AG10803 (cell line): ENCODE results near the gene CHMP4B.

Experiments used
- DNase-seq: peaks from one replicate; pipeline ENCODE4 v3.0.0; 2010; ENCODE audit warnings: low read depth
- H3K4me3 ChIP-seq: 2 replicates; pipeline ENCODE4 v1.5.1; 2011; ENCODE audit warnings: mild to moderate bottlenecking, low read length, control low read depth
- TF ChIP-seq, protein P1 (sequence below): conservative IDR thresholded peaks from 2 replicates; pipeline ENCODE4 v1.5.1; 2011; ENCODE audit warnings: mild to moderate bottlenecking, low read length, control low read depth, inconsistent platforms

The CHMP4B gene

DNA sequence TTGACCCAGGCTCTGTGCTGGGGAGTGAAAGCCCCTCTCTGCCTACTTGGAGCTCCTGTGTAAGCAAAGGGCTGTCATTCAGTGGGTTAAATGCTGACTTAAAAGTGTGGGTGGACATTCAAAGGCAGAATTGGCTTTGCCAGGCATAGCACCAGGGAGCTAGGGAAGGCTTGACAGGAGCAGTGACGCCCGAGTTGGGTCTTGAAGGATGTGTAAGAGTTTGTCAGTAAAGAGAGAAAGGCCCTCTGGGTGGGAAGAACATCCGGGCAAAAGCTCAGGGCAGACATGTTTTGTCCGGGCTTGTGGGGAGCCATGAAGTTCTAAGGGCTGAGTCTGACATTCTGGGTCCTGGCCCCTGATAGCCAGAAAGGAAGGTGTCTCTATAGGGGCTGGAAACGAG lies 27.9 kb upstream of the CHMP4B start:
- TF ChIP-seq, protein P1, sequence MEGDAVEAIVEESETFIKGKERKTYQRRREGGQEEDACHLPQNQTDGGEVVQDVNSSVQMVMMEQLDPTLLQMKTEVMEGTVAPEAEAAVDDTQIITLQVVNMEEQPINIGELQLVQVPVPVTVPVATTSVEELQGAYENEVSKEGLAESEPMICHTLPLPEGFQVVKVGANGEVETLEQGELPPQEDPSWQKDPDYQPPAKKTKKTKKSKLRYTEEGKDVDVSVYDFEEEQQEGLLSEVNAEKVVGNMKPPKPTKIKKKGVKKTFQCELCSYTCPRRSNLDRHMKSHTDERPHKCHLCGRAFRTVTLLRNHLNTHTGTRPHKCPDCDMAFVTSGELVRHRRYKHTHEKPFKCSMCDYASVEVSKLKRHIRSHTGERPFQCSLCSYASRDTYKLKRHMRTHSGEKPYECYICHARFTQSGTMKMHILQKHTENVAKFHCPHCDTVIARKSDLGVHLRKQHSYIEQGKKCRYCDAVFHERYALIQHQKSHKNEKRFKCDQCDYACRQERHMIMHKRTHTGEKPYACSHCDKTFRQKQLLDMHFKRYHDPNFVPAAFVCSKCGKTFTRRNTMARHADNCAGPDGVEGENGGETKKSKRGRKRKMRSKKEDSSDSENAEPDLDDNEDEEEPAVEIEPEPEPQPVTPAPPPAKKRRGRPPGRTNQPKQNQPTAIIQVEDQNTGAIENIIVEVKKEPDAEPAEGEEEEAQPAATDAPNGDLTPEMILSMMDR = no peak
- no peak overlapping the region for H3K4me3 ChIP-seq
- no peak for DNase-seq

DNA sequence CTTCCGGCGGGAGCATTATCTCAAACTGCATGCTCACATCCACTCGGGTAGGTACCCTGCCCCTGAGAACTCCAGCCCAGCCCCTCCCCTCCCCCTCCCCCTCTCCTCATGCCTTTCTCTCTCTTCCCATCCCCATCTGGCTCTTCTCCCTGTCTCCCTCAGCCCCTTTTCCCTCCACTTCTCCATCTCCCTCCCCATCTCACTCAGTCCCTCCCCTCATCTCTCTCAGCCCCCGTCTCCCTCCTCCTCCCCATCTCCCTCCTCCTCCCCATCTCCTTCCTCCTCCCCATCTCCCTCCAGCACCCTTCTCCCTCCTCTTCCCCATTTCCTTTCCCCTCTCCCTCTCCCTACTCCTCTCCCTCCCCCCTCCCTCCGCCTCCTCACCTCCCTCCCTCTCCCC lies 27.3 kb upstream of the CHMP4B start:
- DNase-seq = no peak
- no peak overlapping the region for H3K4me3 ChIP-seq
- TF ChIP-seq, protein P1 = no peak

DNA sequence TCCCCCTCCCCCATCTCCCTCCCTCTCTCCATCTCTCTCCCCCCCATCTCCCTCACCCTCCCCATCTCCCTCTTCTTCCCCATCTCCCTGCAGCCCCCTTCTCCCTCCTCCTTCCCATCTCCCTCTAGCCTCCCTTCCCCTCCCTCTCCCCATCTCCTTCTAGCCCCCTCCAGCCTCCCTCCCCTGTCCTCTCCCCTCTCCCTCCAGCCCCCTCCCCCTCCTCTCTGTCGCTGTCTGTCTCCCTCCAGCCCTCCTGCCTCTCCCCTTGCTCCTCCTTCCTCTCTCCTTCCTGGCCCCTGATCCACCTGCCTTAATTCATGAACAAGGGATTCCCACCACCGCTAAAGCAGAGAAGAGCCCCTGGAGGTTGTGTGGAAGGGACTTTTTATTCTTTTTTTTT lies 26.9 kb upstream of the CHMP4B start:
- DNase-seq = no peak
- TF ChIP-seq, protein P1 = no peak
- no peak overlapping the region for H3K4me3 ChIP-seq

DNA sequence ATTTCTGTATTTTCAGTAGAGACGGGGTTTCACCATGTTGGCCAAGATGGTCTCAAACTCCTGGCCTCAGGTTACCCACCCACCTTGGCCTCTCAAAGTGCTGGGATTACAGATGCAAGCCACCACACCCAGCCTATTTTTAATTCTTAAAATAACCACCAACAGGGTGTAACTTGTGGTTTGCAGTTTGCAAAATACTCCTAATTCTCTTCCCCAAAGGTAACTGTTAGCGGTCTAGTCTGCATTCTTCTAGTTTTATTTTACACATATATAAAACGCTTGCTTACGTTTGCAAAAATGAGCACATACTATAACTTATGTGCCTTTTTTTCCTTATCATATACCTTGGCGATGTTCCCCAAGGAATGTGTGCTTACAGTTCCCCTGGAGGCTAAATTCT lies 25.6 kb upstream of the CHMP4B start:
- no peak overlapping the region for H3K4me3 ChIP-seq
- TF ChIP-seq, protein P1 = no peak
- DNase-seq = no peak

DNA sequence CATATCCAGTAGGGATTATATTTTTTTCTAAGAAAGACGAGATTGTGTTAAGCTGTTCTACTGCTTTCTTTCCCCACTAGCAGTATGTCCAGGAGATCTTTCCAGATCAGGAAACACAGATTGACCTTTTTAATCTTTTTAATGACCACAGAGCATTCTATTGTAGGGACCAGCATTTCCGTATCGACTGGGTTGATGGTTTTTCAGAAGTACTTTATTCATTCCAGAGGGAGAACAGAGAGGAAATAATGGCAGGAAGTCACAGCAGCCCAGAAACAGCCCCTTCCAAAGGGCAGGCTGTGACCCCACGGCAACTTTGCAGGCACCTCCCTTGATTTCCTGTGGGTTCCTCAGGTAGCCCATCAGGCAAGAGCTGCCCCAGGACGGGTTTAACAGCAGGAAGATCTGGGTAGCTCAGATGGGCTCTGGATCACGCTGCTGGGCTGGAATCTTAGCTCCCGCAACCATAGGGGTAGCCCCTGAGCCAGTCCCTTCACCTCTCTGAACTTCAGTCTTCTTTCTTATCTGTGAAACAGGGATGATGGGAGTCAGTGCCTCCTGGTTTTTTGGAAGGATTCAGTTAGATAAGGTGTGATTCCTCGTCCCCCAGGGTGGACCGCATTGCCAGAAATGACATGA lies 23.8 kb upstream of the CHMP4B start:
- TF ChIP-seq, protein P1 = no peak
- DNase-seq = no peak
- H3K4me3 ChIP-seq = no peak overlapping the region

DNA sequence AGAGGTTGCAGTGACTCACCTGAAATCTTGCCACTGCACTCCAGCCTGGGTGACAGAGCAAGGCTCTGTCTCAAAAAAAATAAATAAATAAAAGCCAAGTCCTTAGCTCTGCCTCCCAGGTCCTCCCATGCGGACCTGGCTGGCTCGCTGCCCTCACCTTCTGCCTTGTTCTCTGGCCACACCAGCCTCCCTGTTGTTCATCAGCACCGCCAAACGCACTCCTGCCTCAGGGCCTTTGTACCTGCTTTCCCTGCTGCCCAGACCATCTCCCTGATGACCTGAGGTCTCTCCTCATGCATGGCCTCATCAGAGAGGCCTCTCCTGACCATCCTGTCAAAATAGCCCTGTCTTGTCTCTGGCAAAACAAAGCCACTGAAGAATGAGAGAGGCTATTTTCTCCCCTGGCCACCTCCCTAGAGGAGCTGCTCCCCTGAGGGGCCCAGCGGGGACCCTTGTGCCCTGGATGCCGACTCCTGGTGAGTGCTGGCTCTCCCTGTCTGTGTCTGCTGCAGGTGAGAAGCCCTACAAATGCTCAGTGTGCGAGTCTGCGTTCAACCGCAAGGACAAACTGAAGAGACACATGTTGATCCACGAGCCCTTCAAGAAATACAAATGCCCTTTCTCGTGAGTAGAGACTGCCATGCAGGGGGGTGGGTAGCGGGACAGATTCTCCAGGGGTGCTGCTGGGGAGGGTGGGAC lies 22.6 kb upstream of the CHMP4B start:
- TF ChIP-seq, protein P1 = no peak
- no peak overlapping the region for H3K4me3 ChIP-seq
- no peak for DNase-seq
